ENCODE results near the gene VWA5B2.

The VWA5B2 gene

DNA sequence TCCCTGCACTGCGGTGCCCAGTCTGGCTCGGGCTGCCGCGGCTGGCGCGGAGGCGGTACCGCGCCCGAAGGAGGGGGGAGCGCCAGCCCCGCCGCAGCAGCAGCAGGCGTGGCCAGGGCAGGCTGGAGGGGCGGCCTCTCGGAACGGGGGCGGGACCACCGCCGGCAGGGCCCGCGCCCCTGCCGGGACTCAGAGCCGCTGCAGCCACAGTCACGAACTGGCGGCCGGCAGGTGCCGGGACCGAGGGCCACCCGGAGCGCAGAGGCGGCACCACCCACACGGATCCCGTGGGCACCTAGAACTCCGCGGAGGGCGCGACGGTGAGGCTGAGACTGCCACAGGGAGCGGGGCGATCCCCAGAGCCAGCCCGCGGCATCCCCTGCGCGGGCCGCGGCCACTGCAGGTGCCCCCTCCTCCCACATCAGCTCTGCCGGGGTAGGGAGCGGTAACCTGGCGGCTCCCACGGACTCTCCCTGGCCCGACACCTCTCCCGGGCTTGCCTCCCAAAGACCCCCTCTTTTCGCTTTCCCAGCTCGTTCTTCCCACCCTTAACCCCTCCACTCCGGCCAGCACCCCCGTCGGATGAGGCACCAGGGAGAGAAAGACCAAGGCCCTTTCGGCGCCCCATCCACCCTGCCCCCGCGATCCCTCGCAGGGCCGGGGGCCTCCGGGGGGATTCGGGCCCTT is at the start of gene VWA5B2:
VWA5B2 (plus strand) TSS at position 192 of the 687 bp plus-strand sequence. CDS start 944 bp downstream, outside the sequence.
- peak; percentile 72 for DNase-seq (ENCODE audit: low read depth)
- H3K4me3 ChIP-seq (ENCODE audit: low read depth, low read length) = peak within 1 kb of the TSS; percentile 37
- TF ChIP-seq, protein P1, sequence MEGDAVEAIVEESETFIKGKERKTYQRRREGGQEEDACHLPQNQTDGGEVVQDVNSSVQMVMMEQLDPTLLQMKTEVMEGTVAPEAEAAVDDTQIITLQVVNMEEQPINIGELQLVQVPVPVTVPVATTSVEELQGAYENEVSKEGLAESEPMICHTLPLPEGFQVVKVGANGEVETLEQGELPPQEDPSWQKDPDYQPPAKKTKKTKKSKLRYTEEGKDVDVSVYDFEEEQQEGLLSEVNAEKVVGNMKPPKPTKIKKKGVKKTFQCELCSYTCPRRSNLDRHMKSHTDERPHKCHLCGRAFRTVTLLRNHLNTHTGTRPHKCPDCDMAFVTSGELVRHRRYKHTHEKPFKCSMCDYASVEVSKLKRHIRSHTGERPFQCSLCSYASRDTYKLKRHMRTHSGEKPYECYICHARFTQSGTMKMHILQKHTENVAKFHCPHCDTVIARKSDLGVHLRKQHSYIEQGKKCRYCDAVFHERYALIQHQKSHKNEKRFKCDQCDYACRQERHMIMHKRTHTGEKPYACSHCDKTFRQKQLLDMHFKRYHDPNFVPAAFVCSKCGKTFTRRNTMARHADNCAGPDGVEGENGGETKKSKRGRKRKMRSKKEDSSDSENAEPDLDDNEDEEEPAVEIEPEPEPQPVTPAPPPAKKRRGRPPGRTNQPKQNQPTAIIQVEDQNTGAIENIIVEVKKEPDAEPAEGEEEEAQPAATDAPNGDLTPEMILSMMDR (IDR thresholded peaks at IDR 0.05; ENCODE audit: insufficient read depth, low read depth, low read length, missing control alignments) = peak; percentile 22

DNA sequence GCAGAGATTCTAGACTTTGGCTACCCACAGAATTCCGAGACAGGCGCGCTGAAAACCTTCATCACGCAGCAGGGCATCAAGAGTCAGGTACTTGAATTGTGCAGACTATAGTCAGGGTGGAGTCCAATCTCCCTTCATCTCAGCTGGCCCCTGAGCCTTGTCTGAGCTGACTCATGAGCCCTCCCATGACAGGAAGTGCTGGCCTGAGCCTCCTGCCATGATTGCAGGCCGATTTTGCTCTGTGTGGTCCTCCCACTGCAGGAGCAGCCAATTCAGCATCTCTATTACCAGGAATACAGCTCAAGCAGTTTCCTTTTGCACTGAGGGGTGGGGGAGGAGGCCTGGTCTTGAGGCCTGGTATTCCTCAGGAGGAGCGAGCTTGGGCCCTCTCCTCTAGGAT is 49.2 kb upstream of the VWA5B2 start:
- TF ChIP-seq, protein P1 (IDR thresholded peaks at IDR 0.05; ENCODE audit: insufficient read depth, low read depth, low read length, missing control alignments) = no peak
- DNase-seq (ENCODE audit: low read depth) = no peak
- H3K4me3 ChIP-seq (ENCODE audit: low read depth, low read length) = no peak overlapping the region

DNA sequence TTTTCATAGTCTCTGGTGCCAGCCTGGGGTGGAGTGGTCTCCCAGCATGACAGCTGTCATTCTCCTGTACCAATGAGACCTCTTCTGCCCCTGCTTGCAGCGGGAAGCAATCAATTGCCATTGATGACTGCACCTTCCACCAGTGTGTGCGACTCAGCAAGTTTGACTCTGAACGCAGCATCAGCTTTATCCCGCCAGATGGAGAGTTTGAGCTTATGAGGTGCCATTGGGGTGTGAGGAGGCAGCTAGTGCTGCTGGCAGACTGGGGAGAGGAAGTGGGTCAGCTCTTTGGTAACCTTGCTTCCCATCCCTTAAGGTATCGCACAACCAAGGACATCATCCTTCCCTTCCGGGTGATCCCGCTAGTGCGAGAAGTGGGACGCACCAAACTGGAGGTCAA is 47.8 kb upstream of the VWA5B2 start:
- no peak overlapping the region for H3K4me3 ChIP-seq (ENCODE audit: low read depth, low read length)
- no peak for DNase-seq (ENCODE audit: low read depth)
- TF ChIP-seq, protein P1 (IDR thresholded peaks at IDR 0.05; ENCODE audit: insufficient read depth, low read depth, low read length, missing control alignments) = no peak

DNA sequence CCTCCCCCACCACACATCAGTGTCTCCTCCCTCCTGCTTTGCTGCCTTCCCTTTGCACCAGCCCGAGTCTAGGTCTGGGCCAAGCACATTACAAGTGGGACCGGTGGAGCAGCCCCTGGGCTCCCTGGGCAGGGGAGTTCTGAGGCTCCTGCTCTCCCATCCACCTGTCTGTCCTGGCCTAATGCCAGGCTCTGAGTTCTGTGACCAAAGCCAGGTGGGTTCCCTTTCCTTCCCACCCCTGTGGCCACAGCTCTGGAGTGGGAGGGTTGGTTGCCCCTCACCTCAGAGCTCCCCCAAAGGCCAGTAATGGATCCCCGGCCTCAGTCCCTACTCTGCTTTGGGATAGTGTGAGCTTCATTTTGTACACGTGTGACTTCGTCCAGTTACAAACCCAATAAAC is 45.7 kb upstream of the VWA5B2 start:
- no peak for DNase-seq (ENCODE audit: low read depth)
- TF ChIP-seq, protein P1 (IDR thresholded peaks at IDR 0.05; ENCODE audit: insufficient read depth, low read depth, low read length, missing control alignments) = no peak
- no peak overlapping the region for H3K4me3 ChIP-seq (ENCODE audit: low read depth, low read length)

DNA sequence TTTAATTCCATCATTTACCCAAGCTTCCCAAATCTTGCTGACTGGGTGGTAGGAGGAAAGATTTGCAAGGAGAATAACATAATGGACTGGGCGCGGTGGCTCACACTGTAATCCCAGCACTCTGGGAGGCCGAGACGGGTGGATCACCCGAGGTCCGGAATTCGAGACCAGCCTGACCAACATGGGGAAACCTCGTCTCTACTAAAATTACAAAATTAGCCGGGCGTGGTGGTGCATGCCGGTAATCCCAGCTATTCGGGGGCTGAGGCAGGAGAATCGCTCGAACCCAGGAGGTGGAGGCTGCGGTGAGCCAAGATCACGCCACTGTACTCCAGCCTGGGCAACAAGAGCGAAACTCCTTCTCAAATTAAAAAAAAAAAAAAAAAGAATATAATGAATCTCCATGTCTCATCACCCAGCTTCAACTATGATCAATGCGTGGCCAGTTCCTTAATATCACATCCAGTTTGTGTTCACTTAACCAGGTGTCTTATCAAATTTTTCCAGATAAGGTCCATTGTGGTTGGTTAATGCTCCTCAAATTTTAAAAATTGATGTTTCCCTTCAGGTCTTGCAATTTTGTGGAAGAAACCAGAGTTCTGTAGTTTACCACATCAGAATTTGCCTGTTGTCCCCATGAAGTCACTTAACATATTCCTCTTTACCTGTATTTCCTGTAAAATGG is 44.7 kb upstream of the VWA5B2 start:
- TF ChIP-seq, protein P1 (IDR thresholded peaks at IDR 0.05; ENCODE audit: insufficient read depth, low read depth, low read length, missing control alignments) = no peak
- no peak overlapping the region for H3K4me3 ChIP-seq (ENCODE audit: low read depth, low read length)
- DNase-seq (ENCODE audit: low read depth) = no peak

DNA sequence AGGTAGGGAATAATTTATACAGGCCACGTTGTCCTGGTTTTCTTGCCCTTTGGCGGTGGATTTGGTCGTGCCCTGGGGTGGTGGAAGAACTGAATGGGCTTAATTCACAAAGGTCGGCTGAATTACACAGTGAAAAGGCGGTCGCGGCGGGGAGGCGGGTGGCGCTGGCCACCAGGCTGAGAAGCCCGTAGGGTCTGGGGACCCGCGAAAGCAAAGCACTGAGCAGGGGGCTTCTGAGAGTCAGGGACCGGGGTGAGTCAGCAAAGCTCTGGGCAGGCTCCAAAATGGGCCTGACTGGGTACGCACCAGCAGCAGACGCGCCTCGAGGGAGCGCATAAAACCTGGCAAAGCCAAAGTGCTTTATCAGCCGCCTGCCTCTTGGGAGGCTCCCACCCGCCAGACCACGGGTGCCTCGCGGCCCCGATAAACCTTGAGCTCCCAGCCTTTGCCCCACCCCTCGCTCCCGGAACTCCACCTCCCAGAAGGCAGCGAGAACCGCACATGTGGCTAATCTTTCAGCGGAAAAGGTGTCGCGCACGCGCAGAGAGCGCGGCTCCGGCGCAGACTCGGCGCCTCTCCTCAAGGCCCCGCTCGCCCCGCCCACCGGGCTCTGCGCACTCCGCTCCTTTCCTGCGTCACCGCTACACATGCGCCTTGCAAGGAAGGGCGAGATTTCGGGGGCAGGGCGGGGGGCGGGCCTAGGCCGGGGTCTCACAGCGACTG is 43.8 kb upstream of the VWA5B2 start:
- peak; percentile 100 for DNase-seq (ENCODE audit: low read depth)
- TF ChIP-seq, protein P1 (IDR thresholded peaks at IDR 0.05; ENCODE audit: insufficient read depth, low read depth, low read length, missing control alignments) = no peak
- H3K4me3 ChIP-seq (ENCODE audit: low read depth, low read length) = peak overlapping the region; percentile 69

All from GM12865 (cell line).